DOHH2 (cell line): ENCODE data around the gene CAPZB.
"Not testable (repeated sequence)": the region's sequence is repeated elsewhere in the genome, so short reads cannot be mapped to it uniquely, and the experiment has no call there.

Experiments
- EZH2phosphoT487 ChIP-seq: fragments of 200-600 bp; sonication (generic); IDR thresholded peaks from 2 replicates; pipeline ENCODE4 v1.6.1; 2017; ENCODE audit warnings: borderline replicate concordance, mild to moderate bottlenecking, antibody characterized with exemption, low read length, moderate library complexity, mixed read lengths
- TF ChIP-seq, protein P1 (sequence below): fragments of 200-600 bp; sonication (generic); IDR thresholded peaks from one replicate; pipeline ENCODE4 v1.5.1; 2014; ENCODE audit warnings: antibody characterized with exemption, mild to moderate bottlenecking, low read depth, low read length; ENCODE audit not compliant: poor library complexity, severe bottlenecking

- TF ChIP-seq, protein P1, sequence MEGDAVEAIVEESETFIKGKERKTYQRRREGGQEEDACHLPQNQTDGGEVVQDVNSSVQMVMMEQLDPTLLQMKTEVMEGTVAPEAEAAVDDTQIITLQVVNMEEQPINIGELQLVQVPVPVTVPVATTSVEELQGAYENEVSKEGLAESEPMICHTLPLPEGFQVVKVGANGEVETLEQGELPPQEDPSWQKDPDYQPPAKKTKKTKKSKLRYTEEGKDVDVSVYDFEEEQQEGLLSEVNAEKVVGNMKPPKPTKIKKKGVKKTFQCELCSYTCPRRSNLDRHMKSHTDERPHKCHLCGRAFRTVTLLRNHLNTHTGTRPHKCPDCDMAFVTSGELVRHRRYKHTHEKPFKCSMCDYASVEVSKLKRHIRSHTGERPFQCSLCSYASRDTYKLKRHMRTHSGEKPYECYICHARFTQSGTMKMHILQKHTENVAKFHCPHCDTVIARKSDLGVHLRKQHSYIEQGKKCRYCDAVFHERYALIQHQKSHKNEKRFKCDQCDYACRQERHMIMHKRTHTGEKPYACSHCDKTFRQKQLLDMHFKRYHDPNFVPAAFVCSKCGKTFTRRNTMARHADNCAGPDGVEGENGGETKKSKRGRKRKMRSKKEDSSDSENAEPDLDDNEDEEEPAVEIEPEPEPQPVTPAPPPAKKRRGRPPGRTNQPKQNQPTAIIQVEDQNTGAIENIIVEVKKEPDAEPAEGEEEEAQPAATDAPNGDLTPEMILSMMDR, result not testable (repeated sequence)
- not testable (repeated sequence) for TF ChIP-seq EZH2phosphoT487
These were observed 181.3 kb downstream of the CAPZB start for GRCh38 chr1:19304081-19304480.
